ENCODE results near the gene HK3.

Gene HK3

DNA sequence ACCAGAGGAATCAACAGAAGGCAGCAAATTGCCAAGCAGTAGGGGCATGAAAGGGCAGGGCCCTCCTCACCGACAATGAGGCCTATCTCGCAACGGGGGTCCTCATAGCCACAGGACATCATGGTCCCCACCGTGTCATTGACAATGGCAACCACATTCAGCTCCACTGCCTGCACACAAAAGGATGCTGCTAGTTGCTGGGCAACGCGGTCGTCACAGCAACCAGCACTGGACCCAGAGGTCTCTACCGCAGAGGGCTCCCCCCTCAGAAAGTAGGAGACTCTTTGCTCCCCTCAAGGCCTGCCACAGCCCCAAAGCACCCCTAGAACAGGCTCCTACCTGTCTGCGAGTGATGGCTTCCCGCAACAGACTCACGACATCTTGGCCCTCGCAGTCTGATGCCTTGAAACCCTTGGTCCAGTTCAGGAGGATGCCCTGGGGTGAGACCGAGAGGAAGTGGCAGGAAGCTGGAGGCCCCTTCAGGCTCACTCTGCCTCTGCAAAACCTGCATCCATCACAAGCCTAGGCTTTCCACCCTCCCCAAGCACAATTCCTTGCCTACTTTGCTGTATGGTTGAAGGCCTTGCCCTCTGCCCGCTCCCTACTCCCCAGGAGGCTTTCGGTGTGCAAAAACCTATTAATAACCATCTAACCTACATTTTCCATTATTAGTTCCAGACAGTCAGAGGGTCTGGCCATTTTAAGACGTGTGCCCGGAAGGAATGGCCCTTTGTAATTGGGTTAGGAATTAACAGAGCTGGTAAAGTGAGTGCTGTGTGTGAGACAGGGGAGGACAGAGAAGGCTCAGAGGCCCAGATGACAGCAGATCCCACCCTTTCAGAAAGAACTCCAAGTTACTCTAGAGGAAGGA lies 15.2 kb downstream of the HK3 start:
- TF ChIP-seq CTCF (conservative IDR thresholded peaks at IDR 0.05; ENCODE audit: low read length) = no peak
- DNase-seq (ENCODE audit: low read depth) = no peak
- H3K4me3 ChIP-seq (ENCODE audit: low read length) = no peak overlapping the region

- DNase-seq (ENCODE audit: low read depth) = peak; percentile 3
- no peak overlapping the region for H3K4me3 ChIP-seq (ENCODE audit: low read length)
- TF ChIP-seq CTCF (conservative IDR thresholded peaks at IDR 0.05; ENCODE audit: low read length) = no peak
Observed at GRCh38 chr5:176882567-176882903, 16.6 kb downstream of the HK3 start.

GRCh38 chr5:176881816-176882566 lies 17.2 kb downstream of the HK3 start:
- no peak overlapping the region for H3K4me3 ChIP-seq (ENCODE audit: low read length)
- DNase-seq (ENCODE audit: low read depth) = no peak
- no peak for TF ChIP-seq CTCF (conservative IDR thresholded peaks at IDR 0.05; ENCODE audit: low read length)

DNA sequence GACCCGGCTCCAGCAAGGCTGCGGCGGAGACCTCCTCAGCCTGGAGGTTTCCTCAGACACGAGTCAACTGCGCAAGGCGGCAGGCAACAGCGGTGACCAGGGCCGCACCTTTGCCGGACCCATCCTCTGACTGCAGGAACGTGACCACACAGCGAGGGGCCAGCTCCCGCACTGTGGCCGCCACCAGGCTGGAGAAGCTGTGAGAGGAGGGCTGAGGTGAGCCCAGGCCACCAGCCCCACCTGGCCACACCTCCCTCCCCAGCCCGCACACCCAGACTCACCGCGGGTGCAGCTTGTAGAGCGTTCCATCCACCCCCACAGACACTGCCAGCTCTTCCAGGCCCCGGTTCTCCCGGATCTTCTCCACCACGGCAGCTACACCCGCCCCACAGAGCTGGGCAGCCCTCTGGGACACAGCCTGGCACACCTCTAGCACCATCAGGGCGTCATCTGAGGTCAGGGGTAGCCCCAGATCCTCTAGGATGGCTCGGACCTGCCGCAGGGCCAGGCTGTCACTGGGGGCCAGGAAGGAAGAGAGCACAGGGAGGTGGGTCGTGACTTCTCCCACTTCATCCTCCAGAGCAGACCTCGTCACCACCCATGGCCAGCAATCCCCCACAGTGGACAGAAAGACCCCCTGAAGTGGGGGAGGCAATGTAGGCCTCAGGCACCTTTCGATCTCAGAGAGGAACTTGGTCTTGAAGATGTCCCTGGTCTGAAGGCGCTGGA lies 18.0 kb downstream of the HK3 start:
- no peak for DNase-seq (ENCODE audit: low read depth)
- H3K4me3 ChIP-seq (ENCODE audit: low read length) = no peak overlapping the region
- no peak for TF ChIP-seq CTCF (conservative IDR thresholded peaks at IDR 0.05; ENCODE audit: low read length)

GRCh38 chr5:176880366-176881020 lies 18.7 kb downstream of the HK3 start:
- H3K4me3 ChIP-seq (ENCODE audit: low read length) = no peak overlapping the region

More at GRCh38 chr5:176880366-176881020, 18.7 kb downstream of the HK3 start:
- DNase-seq (ENCODE audit: low read depth) = no peak
- no peak for TF ChIP-seq CTCF (conservative IDR thresholded peaks at IDR 0.05; ENCODE audit: low read length)
